IMR-90 (cell line): ENCODE data around the gene FRYL.

ENCODE experiments used
- CEBPB ChIP-seq: IDR thresholded peaks from 2 replicates; pipeline ENCODE4 v1.6.1; 2012; ENCODE audit warnings: low read depth, low read length, improper control_type of control experiment
- MAZ ChIP-seq: IDR thresholded peaks from 2 replicates; pipeline ENCODE4 v1.6.1; 2012; ENCODE audit warnings: low read depth, mild to moderate bottlenecking, low read length, improper control_type of control experiment, moderate library complexity, borderline replicate concordance
- POLR2A ChIP-seq: IDR thresholded peaks from 2 replicates; pipeline ENCODE4 v1.6.1; 2012; ENCODE audit warnings: mild to moderate bottlenecking, low read depth, low read length
- TF ChIP-seq, protein P1 (sequence below): conservative IDR thresholded peaks from 2 replicates; pipeline ENCODE4 v1.5.1; 2012; ENCODE audit warnings: mild to moderate bottlenecking, low read depth, low read length, improper control_type of control experiment

- TF ChIP-seq POLR2A: no peak
- TF ChIP-seq, protein P1, sequence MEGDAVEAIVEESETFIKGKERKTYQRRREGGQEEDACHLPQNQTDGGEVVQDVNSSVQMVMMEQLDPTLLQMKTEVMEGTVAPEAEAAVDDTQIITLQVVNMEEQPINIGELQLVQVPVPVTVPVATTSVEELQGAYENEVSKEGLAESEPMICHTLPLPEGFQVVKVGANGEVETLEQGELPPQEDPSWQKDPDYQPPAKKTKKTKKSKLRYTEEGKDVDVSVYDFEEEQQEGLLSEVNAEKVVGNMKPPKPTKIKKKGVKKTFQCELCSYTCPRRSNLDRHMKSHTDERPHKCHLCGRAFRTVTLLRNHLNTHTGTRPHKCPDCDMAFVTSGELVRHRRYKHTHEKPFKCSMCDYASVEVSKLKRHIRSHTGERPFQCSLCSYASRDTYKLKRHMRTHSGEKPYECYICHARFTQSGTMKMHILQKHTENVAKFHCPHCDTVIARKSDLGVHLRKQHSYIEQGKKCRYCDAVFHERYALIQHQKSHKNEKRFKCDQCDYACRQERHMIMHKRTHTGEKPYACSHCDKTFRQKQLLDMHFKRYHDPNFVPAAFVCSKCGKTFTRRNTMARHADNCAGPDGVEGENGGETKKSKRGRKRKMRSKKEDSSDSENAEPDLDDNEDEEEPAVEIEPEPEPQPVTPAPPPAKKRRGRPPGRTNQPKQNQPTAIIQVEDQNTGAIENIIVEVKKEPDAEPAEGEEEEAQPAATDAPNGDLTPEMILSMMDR: no peak
- no peak for TF ChIP-seq MAZ
- TF ChIP-seq CEBPB: no peak
These were observed 325.5 kb downstream of the FRYL start for GRCh38 chr4:48454591-48454990.
